K562 (cell line): ENCODE data around the gene FIZ1. TPM values are rescaled to one million over a fixed set of nuclear protein-coding genes. Genes with fewer than 3 reads are reported as not detected.

ENCODE experiments used
- ATF7 ChIP-seq: fragments of 450-650 bp; IDR thresholded peaks from 2 replicates; pipeline ENCODE4 v1.7.1; 2014; ENCODE audit warnings: mild to moderate bottlenecking, moderate library complexity
- CREB3 ChIP-seq: fragments of 450-650 bp; conservative IDR thresholded peaks from 2 replicates; pipeline ENCODE4 v1.6.1; 2016; ENCODE audit warnings: missing genetic modification characterization, low read depth, mild to moderate bottlenecking, missing compliant biosample characterization, moderate library complexity
- CREM ChIP-seq: IDR thresholded peaks from 2 replicates; pipeline ENCODE4 v1.6.1; 2014; ENCODE audit warnings: antibody characterized with exemption, low read depth
- CSDE1 ChIP-seq, 2 experiments: fragments of 450-650 bp; IDR thresholded peaks; 2 replicates each; pipeline ENCODE4 v1.6.1; 2016; ENCODE audit warnings: mild to moderate bottlenecking in 1 of 2
- CXXC5 ChIP-seq: fragments of 250-450 bp; sonication (Bioruptor Pico); IDR thresholded peaks from 2 replicates; pipeline ENCODE4 v1.8.0; 2022; ENCODE audit warnings: inconsistent platforms, mild to moderate bottlenecking, moderate library complexity
- ELF1 ChIP-seq: fragments of 200-800 bp; sonication (Bioruptor generic); IDR thresholded peaks from 2 replicates; pipeline ENCODE4 v1.6.1; 2016; ENCODE audit warnings: missing genetic modification characterization, missing compliant biosample characterization
- EP300 ChIP-seq: IDR thresholded peaks from 2 replicates; pipeline ENCODE4 v1.6.1; 2012; ENCODE audit warnings: low read length, improper control_type of control experiment
- FOSL1 ChIP-seq: fragments of 200-800 bp; sonication (Bioruptor generic); conservative IDR thresholded peaks from 2 replicates; pipeline ENCODE4 v1.6.1; 2016; ENCODE audit warnings: missing genetic modification characterization, missing compliant biosample characterization
- JUND ChIP-seq, 2 experiments: IDR thresholded peaks; 2 replicates in 1 of 2; 3 replicates in 1 of 2; pipeline ENCODE4 v1.6.1; 2011; ENCODE audit warnings: borderline replicate concordance in 2 of 2, low read depth in 2 of 2, low read length in 2 of 2, improper control_type of control experiment in 1 of 2, missing biosample characterization in 1 of 2, missing genetic modification characterization in 1 of 2, missing genetic modification reagents in 1 of 2
- KDM5B ChIP-seq: fragments of 200-600 bp; sonication (generic); IDR thresholded peaks from 2 replicates; pipeline ENCODE4 v1.6.1; 2012; ENCODE audit warnings: low read depth, mild to moderate bottlenecking, moderate library complexity, low read length, control low read depth, inconsistent platforms; ENCODE audit not compliant: insufficient replicate concordance
- KHSRP ChIP-seq: fragments of 450-650 bp; IDR thresholded peaks from 2 replicates; pipeline ENCODE4 v1.6.1; 2017
- MEF2A ChIP-seq: IDR thresholded peaks from 2 replicates; pipeline ENCODE4 v1.6.1; 2011; ENCODE audit warnings: low read depth, mild to moderate bottlenecking, low read length, moderate library complexity; ENCODE audit not compliant: control insufficient read depth
- NFE2L1 ChIP-seq: fragments of 450-650 bp; IDR thresholded peaks from 2 replicates; pipeline ENCODE4 v1.6.1; 2016; ENCODE audit warnings: missing genetic modification characterization, low read depth, mild to moderate bottlenecking, missing compliant biosample characterization, moderate library complexity, borderline replicate concordance
- NFYB ChIP-seq: IDR thresholded peaks from 2 replicates; pipeline ENCODE4 v1.6.1; 2011; ENCODE audit warnings: mild to moderate bottlenecking, moderate library complexity; ENCODE audit not compliant: insufficient read length; ENCODE audit errors: extremely low read depth
- POLR2A ChIP-seq: fragments of 450-650 bp; conservative IDR thresholded peaks from 2 replicates; pipeline ENCODE4 v1.6.1; 2016
- POLR2B ChIP-seq: fragments of 450-650 bp; IDR thresholded peaks from 2 replicates; pipeline ENCODE4 v1.6.1; 2018; ENCODE audit warnings: low read depth; ENCODE audit not compliant: partially characterized antibody
- POLR2G ChIP-seq: fragments of 200-400 bp; formaldehyde crosslinking; IDR thresholded peaks from 2 replicates; pipeline ENCODE4 v1.6.1; 2017; ENCODE audit warnings: low read depth, mild to moderate bottlenecking, antibody characterized with exemption, low read length, moderate library complexity
- RBBP5 ChIP-seq: fragments of 200-600 bp; sonication (generic); IDR thresholded peaks from 2 replicates; pipeline ENCODE4 v1.6.1; 2012; ENCODE audit warnings: borderline replicate concordance, mild to moderate bottlenecking, low read length, control low read depth, inconsistent platforms; ENCODE audit not compliant: insufficient read depth, poor library complexity, severe bottlenecking
- RBFOX2 ChIP-seq: fragments of 200-400 bp; formaldehyde crosslinking; IDR thresholded peaks from 2 replicates; pipeline ENCODE4 v1.6.1; 2017; ENCODE audit warnings: low read depth, mild to moderate bottlenecking, low read length, moderate library complexity
- RHOXF2B ChIP-seq: fragments of 250-450 bp; sonication (Bioruptor Pico); conservative IDR thresholded peaks from 2 replicates; pipeline ENCODE4 v1.5.1; 2021
- RNF2 ChIP-seq: sonication (generic); IDR thresholded peaks from 2 replicates; pipeline ENCODE4 v1.6.1; 2016
- SIN3A ChIP-seq, 2 experiments: fragments of 150-350 bp in 1 of 2; IDR thresholded peaks; 2 replicates each; pipeline ENCODE4 v1.6.1; 2011 to 2016; ENCODE audit warnings: borderline replicate concordance in 2 of 2, low read depth in 2 of 2, low read length in 2 of 2, mild to moderate bottlenecking in 2 of 2, moderate library complexity in 2 of 2; ENCODE audit not compliant: control insufficient read depth in 1 of 2
- SP1 ChIP-seq: sonication (generic); formaldehyde crosslinking; IDR thresholded peaks from 2 replicates; pipeline ENCODE4 v1.8.1; 2022; ENCODE audit warnings: mild to moderate bottlenecking, missing genetic modification reagents
- STAG1 ChIP-seq: sonication (generic); formaldehyde crosslinking; IDR thresholded peaks from 2 replicates; pipeline ENCODE4 v1.5.0; 2020; ENCODE audit warnings: missing genetic modification reagents, borderline replicate concordance
- TAF1 ChIP-seq: IDR thresholded peaks from 2 replicates; pipeline ENCODE4 v1.6.1; 2011; ENCODE audit warnings: mild to moderate bottlenecking, low read length, moderate library complexity; ENCODE audit not compliant: insufficient read depth, control insufficient read depth, severe bottlenecking; ENCODE audit errors: extremely low read depth
- TCFL5 ChIP-seq: fragments of 250-450 bp; sonication (Bioruptor Pico); conservative IDR thresholded peaks from 2 replicates; pipeline ENCODE4 v1.6.1; 2021; ENCODE audit warnings: mild to moderate bottlenecking, moderate library complexity, matching md5 sums
- THAP7 ChIP-seq: fragments of 250-450 bp; sonication (Bioruptor Pico); IDR thresholded peaks from 2 replicates; pipeline ENCODE4 v1.5.0; 2021
- ZNF431 ChIP-seq: sonication (generic); formaldehyde crosslinking; IDR thresholded peaks from 2 replicates; pipeline ENCODE4 v1.8.0; 2022; ENCODE audit warnings: mild to moderate bottlenecking, missing genetic modification reagents
- ZNF445 ChIP-seq: fragments of 250-450 bp; sonication (Bioruptor Pico); IDR thresholded peaks from 2 replicates; pipeline ENCODE4 v1.4.0; 2020; ENCODE audit warnings: low read depth, mild to moderate bottlenecking, moderate library complexity
- polyA plus RNA-seq, 8 experiments: library from polyadenylated mRNA; depleted of rRNA in 4 of 8; stranded (reverse) in 5 of 8; unstranded in 3 of 8; fragments of >200 nt; fragmentation: Nextera tagmentation in 2 of 8; fragmentation: Illumina TruSeq in 1 of 8; extraction: Ambion mirVana in 2 of 8; extraction: Trizol in 1 of 8; gene quantifications; 2 replicates each; pipeline versions ENCODE4 v1.2.1 to v1.2.3, GENCODE V29; 2011 to 2014; ENCODE audit warnings: inconsistent platforms in 1 of 8, missing spikeins in 1 of 8
- total RNA-seq, 7 experiments: library from RNA; depleted of rRNA in 6 of 7; stranded (reverse); fragments of >200 nt in 6 of 7; fragmentation: Illumina TruSeq in 2 of 7; extraction: Trizol in 2 of 7; gene quantifications; 2 replicates each; pipeline versions ENCODE4 v1.2.1 to v1.2.3, GENCODE V29; 2011 to 2021; ENCODE audit warnings: low replicate concordance in 1 of 7

FIZ1 gene
- total and polyA plus RNA-seq, 9 of the 15 experiments (the other 6 are each of a cell fraction or from before 2014, with no cell fraction given): 0.79 to 17.5 (median 5.5) TPM

- peak; percentile 8; the same call in 1 of the 2 replicates for TF ChIP-seq SP1 (CRISPR knock-in tag)
- TF ChIP-seq RBFOX2: peak; percentile 62
- peak; percentile 62 for TF ChIP-seq RBBP5
- no peak for TF ChIP-seq TCFL5 (CRISPR knock-in tag)
- TF ChIP-seq ZNF431: no peak
- 0 out of 2 replicates have a peak, but pooled peaks have one; percentile 17 for TF ChIP-seq ATF7
- no peak for TF ChIP-seq THAP7
- no peak for TF ChIP-seq RHOXF2B
- TF ChIP-seq SIN3A (IDR thresholded peaks at IDR 0.05; ENCODE audit: borderline replicate concordance in 2 of 2, control insufficient read depth in 1 of 2, low read depth in 2 of 2, low read length in 2 of 2): peak in 1 of 2 experiments; percentile 68; a peak in 1 of 4 replicates
- TF ChIP-seq POLR2G: peak; percentile 66
- TF ChIP-seq KDM5B: peak; percentile 19
- peak; percentile 49; the same call in 1 of the 2 replicates for TF ChIP-seq EP300
- TF ChIP-seq CXXC5 (CRISPR knock-in tag): peak; percentile 31; the same call in 1 of the 2 replicates
- TF ChIP-seq KHSRP: no peak
- no peak for TF ChIP-seq STAG1 (CRISPR knock-in tag)
- TF ChIP-seq POLR2A: peak; percentile 33
- no peak for TF ChIP-seq POLR2B
- TF ChIP-seq RNF2: 0 out of 2 replicates have a peak, but pooled peaks have one; percentile 37
- TF ChIP-seq TAF1: peak; percentile 45
- no peak for TF ChIP-seq CSDE1 (IDR thresholded peaks at IDR 0.05)
- TF ChIP-seq CREB3: no peak
- 0 out of 2 replicates have a peak, but pooled peaks have one; percentile 17 for TF ChIP-seq FOSL1 (tag)
- TF ChIP-seq ELF1 (tag): peak; percentile 81
- no peak for TF ChIP-seq NFYB
- TF ChIP-seq CREM: peak; percentile 72
- TF ChIP-seq MEF2A: no peak
- no peak for TF ChIP-seq ZNF445
- no peak for TF ChIP-seq NFE2L1
- TF ChIP-seq JUND (IDR thresholded peaks at IDR 0.05; ENCODE audit: borderline replicate concordance, low read depth, low read length): peak; percentile 58; the same call in 1 of the 2 replicates
- no peak; the same call in 2 of the 3 replicates for TF ChIP-seq JUND (tag; IDR thresholded peaks at IDR 0.05; ENCODE audit: borderline replicate concordance, low read depth, low read length)
Measured at GRCh38 chr19:55580628-55581144, 18.6 kb downstream of the FIZ1 start, which contains the start of gene ZNF579 (continued).
